ENCODE measurements around the gene FBRSL1. TPM values are rescaled to one million over a fixed set of nuclear protein-coding genes. Genes with fewer than 3 reads are reported as not detected.

FBRSL1 gene
- total and polyA plus RNA-seq, 11 donors, result 23.0 to 88.2 (median 40.0) TPM

GRCh38 chr12:132513458-132514135 is 23.6 kb downstream of the FBRSL1 start:
- H3K36me3 ChIP-seq, result peaks cover 0 to 39% (median 10%) of the 10 kb centered on the region in 9 donors
- intact Hi-C loops (cut with DNase I), result no loop called here
- WGBS, 4 donors, result 83 to 87% (median 85%) methylated on average over 23 to 24 of the region's 24 CpGs

GRCh38 chr12:132514216-132514820 is 24.4 kb downstream of the FBRSL1 start:
- peak overlapping the region in 2 of 12 donors; percentile 28 to 35 for H3K27ac ChIP-seq
- DNase-seq (no peak), ATAC-seq (peak; percentile 33 to 63 (median 52))
- intact Hi-C loops (cut with DNase I), result no loop called here
- H3K27me3 ChIP-seq, result no peaks in the 10 kb centered on the region
- H3K9me3 ChIP-seq, result peaks cover 0 to 13% (median 2%) of the 10 kb centered on the region in 12 donors
- no peak overlapping the region for H3K4me3 ChIP-seq
- TF ChIP-seq POLR2A (IDR thresholded peaks at IDR 0.05), result no peak
- H3K36me3 ChIP-seq, result peaks cover 0 to 33% (median 4%) of the 10 kb centered on the region in 9 donors
- H3K4me1 ChIP-seq, result peaks cover 0 to 38% (median 0%) of the 10 kb centered on the region in 12 donors
- 75 to 83% (median 78%) methylated on average over 10 to 17 of the region's 17 CpGs for WGBS, 4 donors

More at GRCh38 chr12:132513458-132514135, 23.6 kb downstream of the FBRSL1 start:
- TF ChIP-seq CTCF (IDR thresholded peaks at IDR 0.05) (no peak), POLR2A (IDR thresholded peaks at IDR 0.05) (no peak)
- peaks cover 0 to 13% (median 0%) of the 10 kb centered on the region in 12 donors for H3K9me3 ChIP-seq
- H3K27ac ChIP-seq, result peak overlapping the region in 1 of 12 donors; percentile 13
- ATAC-seq (peak in 2 of 4 donors; percentile 6 to 12), DNase-seq (no peak)
- H3K4me3 ChIP-seq, result no peak overlapping the region
- H3K27me3 ChIP-seq, result no peaks in the 10 kb centered on the region
- H3K4me1 ChIP-seq, result peaks cover 0 to 38% (median 0%) of the 10 kb centered on the region in 12 donors

GRCh38 chr12:132514838-132515237 is 24.9 kb downstream of the FBRSL1 start:
- no peak for TF ChIP-seq POLR2A (IDR thresholded peaks at IDR 0.05)
- TF ChIP-seq CTCF (IDR thresholded peaks at IDR 0.05), result no peak
- H3K36me3 ChIP-seq, result peaks cover 0 to 28% (median 4%) of the 10 kb centered on the region in 9 donors
- ATAC-seq, result no peak
- no peak for DNase-seq
- H3K9me3 ChIP-seq, result peaks cover 0 to 13% (median 3%) of the 10 kb centered on the region in 12 donors
- intact Hi-C loops (cut with DNase I), result loop anchor here in 1 of 10 donors (5.0 kb wide), 1 partner anchor 353 kb away; no protein-coding TSS in a partner anchor
- H3K4me3 ChIP-seq, result no peak overlapping the region
- peaks cover 0 to 33% (median 0%) of the 10 kb centered on the region in 12 donors for H3K4me1 ChIP-seq
- WGBS, 4 donors, result 76 to 96% (median 86%) methylated on average over 5 of the region's 5 CpGs
- H3K27ac ChIP-seq, result no peak overlapping the region
- H3K27me3 ChIP-seq, result no peaks in the 10 kb centered on the region

GRCh38 chr12:132516095-132517012 is 26.4 kb downstream of the FBRSL1 start:
- intact Hi-C loops (cut with DNase I), result loop anchor here in 1 of 10 donors (5.0 kb wide), 1 partner anchor 354 kb away; no protein-coding TSS in a partner anchor
- H3K36me3 ChIP-seq, result peaks cover 0 to 20% (median 0%) of the 10 kb centered on the region in 9 donors
- no peak overlapping the region for H3K27ac ChIP-seq
- 95 to 97% (median 96%) methylated on average over 18 of the region's 18 CpGs for WGBS, 4 donors
- H3K27me3 ChIP-seq, result no peaks in the 10 kb centered on the region
- TF ChIP-seq CTCF (IDR thresholded peaks at IDR 0.05) (no peak), POLR2A (IDR thresholded peaks at IDR 0.05) (no peak)
- DNase-seq (no peak), ATAC-seq (no peak)
- peaks cover 0 to 38% (median 2%) of the 10 kb centered on the region in 12 donors for H3K4me1 ChIP-seq
- peaks cover 0 to 13% (median 3%) of the 10 kb centered on the region in 12 donors for H3K9me3 ChIP-seq
- no peak overlapping the region for H3K4me3 ChIP-seq

Measured in heart left ventricle (tissue), 16 donors.